Stimulated activated naive CD8-positive, alpha-beta T cell treated with anti-CD3 and anti-CD28 coated beads, Interleukin-15, Interleukin-2, amounts not matched to agents 100 ng/mL and 50 ng/mL, for 24 hours (primary cell): ENCODE results near the gene SCLT1.

Source experiments
- H3K27ac Mint-ChIP-seq: one replicate; pipeline ENCODE4 v1.8.0; 2021; ENCODE audit warnings: mild to moderate bottlenecking, mixed read lengths
- H3K27me3 Mint-ChIP-seq: one replicate; pipeline ENCODE4 v1.8.0; 2021; ENCODE audit warnings: mixed read lengths
- H3K36me3 Mint-ChIP-seq: one replicate; pipeline ENCODE4 v1.8.0; 2021; ENCODE audit warnings: low read depth, mixed read lengths
- H3K4me1 Mint-ChIP-seq: one replicate; pipeline ENCODE4 v1.8.0; 2021; ENCODE audit warnings: low read depth, mixed read lengths
- H3K4me3 Mint-ChIP-seq: one replicate; pipeline ENCODE4 v1.8.0; 2021; ENCODE audit warnings: mild to moderate bottlenecking, mixed read lengths
- H3K9me3 Mint-ChIP-seq: one replicate; pipeline ENCODE4 v1.8.0; 2021; ENCODE audit warnings: mixed read lengths

SCLT1 gene

GRCh38 chr4:128907981-128908380, 185.4 kb downstream of the SCLT1 start:
- Mint-ChIP-seq H3K4me3 (no peak overlapping the region), H3K36me3 (peaks cover 4% of the 10 kb centered on the region), H3K9me3 (no peaks in the 10 kb centered on the region), H3K27ac (no peak overlapping the region), H3K4me1 (peaks cover under 1% of the 10 kb centered on the region), H3K27me3 (no peaks in the 10 kb centered on the region)

GRCh38 chr4:128906581-128906980, 186.8 kb downstream of the SCLT1 start:
- no peaks in the 10 kb centered on the region for H3K9me3 Mint-ChIP-seq
- no peak overlapping the region for H3K27ac Mint-ChIP-seq
- no peak overlapping the region for H3K4me3 Mint-ChIP-seq
- H3K27me3 Mint-ChIP-seq: no peaks in the 10 kb centered on the region
- H3K4me1 Mint-ChIP-seq: no peaks in the 10 kb centered on the region
- peaks cover 10% of the 10 kb centered on the region for H3K36me3 Mint-ChIP-seq

GRCh38 chr4:128904821-128905220, 188.5 kb downstream of the SCLT1 start:
- H3K4me3 Mint-ChIP-seq: no peak overlapping the region
- H3K27ac Mint-ChIP-seq: no peak overlapping the region
- no peaks in the 10 kb centered on the region for H3K4me1 Mint-ChIP-seq
- H3K36me3 Mint-ChIP-seq: peaks cover 10% of the 10 kb centered on the region
- no peaks in the 10 kb centered on the region for H3K27me3 Mint-ChIP-seq
- H3K9me3 Mint-ChIP-seq: no peaks in the 10 kb centered on the region

- no peaks in the 10 kb centered on the region for H3K9me3 Mint-ChIP-seq
- no peak overlapping the region for H3K4me3 Mint-ChIP-seq
- H3K27ac Mint-ChIP-seq: no peak overlapping the region
- no peaks in the 10 kb centered on the region for H3K27me3 Mint-ChIP-seq
- H3K36me3 Mint-ChIP-seq: peaks cover 24% of the 10 kb centered on the region
- no peaks in the 10 kb centered on the region for H3K4me1 Mint-ChIP-seq
Measured at GRCh38 chr4:128880662-128881061, 212.7 kb downstream of the SCLT1 start.

GRCh38 chr4:128879971-128880370, 213.4 kb downstream of the SCLT1 start:
- Mint-ChIP-seq H3K27ac (no peak overlapping the region), H3K4me3 (no peak overlapping the region), H3K27me3 (no peaks in the 10 kb centered on the region), H3K9me3 (no peaks in the 10 kb centered on the region), H3K4me1 (no peaks in the 10 kb centered on the region), H3K36me3 (peaks cover 26% of the 10 kb centered on the region)

- Mint-ChIP-seq H3K36me3 (peaks cover 32% of the 10 kb centered on the region), H3K4me1 (no peaks in the 10 kb centered on the region), H3K27me3 (no peaks in the 10 kb centered on the region)
Measured at GRCh38 chr4:128879283-128879682, 214.1 kb downstream of the SCLT1 start.

GRCh38 chr4:128877934-128878333, 215.4 kb downstream of the SCLT1 start:
- no peak overlapping the region for H3K27ac Mint-ChIP-seq
- no peaks in the 10 kb centered on the region for H3K9me3 Mint-ChIP-seq
- H3K4me1 Mint-ChIP-seq: no peaks in the 10 kb centered on the region
- H3K4me3 Mint-ChIP-seq: no peak overlapping the region
- H3K27me3 Mint-ChIP-seq: no peaks in the 10 kb centered on the region
- H3K36me3 Mint-ChIP-seq: peaks cover 36% of the 10 kb centered on the region

More at GRCh38 chr4:128879283-128879682, 214.1 kb downstream of the SCLT1 start:
- no peak overlapping the region for H3K4me3 Mint-ChIP-seq
- no peak overlapping the region for H3K27ac Mint-ChIP-seq
- H3K9me3 Mint-ChIP-seq: no peaks in the 10 kb centered on the region

- no peaks in the 10 kb centered on the region for H3K27me3 Mint-ChIP-seq
- no peaks in the 10 kb centered on the region for H3K9me3 Mint-ChIP-seq
- peaks cover 48% of the 10 kb centered on the region for H3K36me3 Mint-ChIP-seq
- H3K4me1 Mint-ChIP-seq: no peaks in the 10 kb centered on the region
- no peak overlapping the region for H3K27ac Mint-ChIP-seq
- H3K4me3 Mint-ChIP-seq: no peak overlapping the region
Measured at GRCh38 chr4:128876200-128876599, 217.1 kb downstream of the SCLT1 start.

- H3K9me3 Mint-ChIP-seq: no peaks in the 10 kb centered on the region
- no peak overlapping the region for H3K27ac Mint-ChIP-seq
- no peaks in the 10 kb centered on the region for H3K27me3 Mint-ChIP-seq
- peaks cover 11% of the 10 kb centered on the region for H3K4me1 Mint-ChIP-seq
- peaks cover 80% of the 10 kb centered on the region for H3K36me3 Mint-ChIP-seq
- no peak overlapping the region for H3K4me3 Mint-ChIP-seq
Measured at GRCh38 chr4:128871948-128872347, 221.4 kb downstream of the SCLT1 start.

- no peaks in the 10 kb centered on the region for H3K27me3 Mint-ChIP-seq
- peak overlapping the region; percentile 28 for H3K27ac Mint-ChIP-seq
- H3K9me3 Mint-ChIP-seq: no peaks in the 10 kb centered on the region
- H3K4me3 Mint-ChIP-seq: no peak overlapping the region
- peaks cover 86% of the 10 kb centered on the region for H3K36me3 Mint-ChIP-seq
- peaks cover 18% of the 10 kb centered on the region for H3K4me1 Mint-ChIP-seq
Measured at GRCh38 chr4:128869776-128870509, 223.4 kb downstream of the SCLT1 start.

- H3K4me3 Mint-ChIP-seq: no peak overlapping the region
- no peak overlapping the region for H3K27ac Mint-ChIP-seq
- peaks cover 86% of the 10 kb centered on the region for H3K36me3 Mint-ChIP-seq
- H3K9me3 Mint-ChIP-seq: no peaks in the 10 kb centered on the region
- peaks cover 21% of the 10 kb centered on the region for H3K4me1 Mint-ChIP-seq
- no peaks in the 10 kb centered on the region for H3K27me3 Mint-ChIP-seq
Measured at GRCh38 chr4:128868758-128869157, 224.6 kb downstream of the SCLT1 start.

GRCh38 chr4:128866691-128867090, 226.6 kb downstream of the SCLT1 start:
- H3K4me3 Mint-ChIP-seq: no peak overlapping the region
- H3K27ac Mint-ChIP-seq: peak overlapping the region; percentile 32
- H3K36me3 Mint-ChIP-seq: peaks cover 80% of the 10 kb centered on the region
- peaks cover 41% of the 10 kb centered on the region for H3K4me1 Mint-ChIP-seq
- H3K27me3 Mint-ChIP-seq: no peaks in the 10 kb centered on the region
- H3K9me3 Mint-ChIP-seq: no peaks in the 10 kb centered on the region

- H3K27me3 Mint-ChIP-seq: no peaks in the 10 kb centered on the region
Measured at GRCh38 chr4:128866269-128866668, 227.1 kb downstream of the SCLT1 start.

GRCh38 chr4:128865132-128865531, 228.2 kb downstream of the SCLT1 start:
- Mint-ChIP-seq H3K9me3 (no peaks in the 10 kb centered on the region), H3K27ac (peak overlapping the region; percentile 13), H3K4me1 (peaks cover 52% of the 10 kb centered on the region), H3K36me3 (peaks cover 76% of the 10 kb centered on the region), H3K27me3 (no peaks in the 10 kb centered on the region), H3K4me3 (no peak overlapping the region)

More at GRCh38 chr4:128866269-128866668, 227.1 kb downstream of the SCLT1 start:
- Mint-ChIP-seq H3K36me3 (peaks cover 79% of the 10 kb centered on the region), H3K4me1 (peaks cover 44% of the 10 kb centered on the region), H3K4me3 (no peak overlapping the region), H3K27ac (peak overlapping the region; percentile 32), H3K9me3 (no peaks in the 10 kb centered on the region)

- peaks cover 76% of the 10 kb centered on the region for H3K36me3 Mint-ChIP-seq
- no peak overlapping the region for H3K4me3 Mint-ChIP-seq
Measured at GRCh38 chr4:128863312-128864075, 229.8 kb downstream of the SCLT1 start.

More at GRCh38 chr4:128863312-128864075, 229.8 kb downstream of the SCLT1 start:
- H3K27me3 Mint-ChIP-seq: no peaks in the 10 kb centered on the region
- peaks cover 51% of the 10 kb centered on the region for H3K4me1 Mint-ChIP-seq
- no peaks in the 10 kb centered on the region for H3K9me3 Mint-ChIP-seq
- peak overlapping the region; percentile 63 for H3K27ac Mint-ChIP-seq
